ENCODE measurements around the gene KIAA0513. TPM values are rescaled to one million over a fixed set of nuclear protein-coding genes. Genes with fewer than 3 reads are reported as not detected.

The KIAA0513 gene
- total RNA-seq, 1 donor from 2014 or later = 0.62 TPM

DNA sequence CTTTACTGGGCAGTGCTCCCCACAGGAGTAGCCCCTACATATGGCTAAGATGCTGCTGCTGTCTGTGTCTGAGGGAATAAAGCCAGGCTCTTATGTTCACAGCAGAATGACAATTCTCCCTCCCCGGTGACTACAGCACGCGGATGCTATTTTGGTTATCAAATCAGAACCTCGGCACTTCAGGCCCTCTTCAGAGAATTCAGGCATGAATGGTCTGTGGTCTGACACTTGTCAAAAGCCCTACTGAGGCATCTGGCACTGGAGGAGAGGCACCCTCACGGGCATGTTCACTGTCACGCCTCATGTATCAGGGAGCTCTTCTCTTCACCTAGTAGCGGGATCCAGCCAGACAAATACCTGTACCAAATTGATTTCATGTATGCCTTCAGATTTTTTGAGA, 30.4 kb downstream of the KIAA0513 start:
- ChIA-PET CTCF (no interaction called here), POLR2A (no interaction called here)
- ATAC-seq (ENCODE audit: low read depth) = peak; percentile 35
- Mint-ChIP-seq H3K9me3 (no peaks in the 10 kb centered on the region), H3K36me3 (ENCODE audit: low read depth) (no peaks in the 10 kb centered on the region), H3K27ac (no peak overlapping the region), H3K27me3 (peaks cover 9% of the 10 kb centered on the region), H3K4me1 (peaks cover 42% of the 10 kb centered on the region), H3K4me3 (no peak overlapping the region)
- DNase-seq = no peak
- TF ChIP-seq, protein P1, sequence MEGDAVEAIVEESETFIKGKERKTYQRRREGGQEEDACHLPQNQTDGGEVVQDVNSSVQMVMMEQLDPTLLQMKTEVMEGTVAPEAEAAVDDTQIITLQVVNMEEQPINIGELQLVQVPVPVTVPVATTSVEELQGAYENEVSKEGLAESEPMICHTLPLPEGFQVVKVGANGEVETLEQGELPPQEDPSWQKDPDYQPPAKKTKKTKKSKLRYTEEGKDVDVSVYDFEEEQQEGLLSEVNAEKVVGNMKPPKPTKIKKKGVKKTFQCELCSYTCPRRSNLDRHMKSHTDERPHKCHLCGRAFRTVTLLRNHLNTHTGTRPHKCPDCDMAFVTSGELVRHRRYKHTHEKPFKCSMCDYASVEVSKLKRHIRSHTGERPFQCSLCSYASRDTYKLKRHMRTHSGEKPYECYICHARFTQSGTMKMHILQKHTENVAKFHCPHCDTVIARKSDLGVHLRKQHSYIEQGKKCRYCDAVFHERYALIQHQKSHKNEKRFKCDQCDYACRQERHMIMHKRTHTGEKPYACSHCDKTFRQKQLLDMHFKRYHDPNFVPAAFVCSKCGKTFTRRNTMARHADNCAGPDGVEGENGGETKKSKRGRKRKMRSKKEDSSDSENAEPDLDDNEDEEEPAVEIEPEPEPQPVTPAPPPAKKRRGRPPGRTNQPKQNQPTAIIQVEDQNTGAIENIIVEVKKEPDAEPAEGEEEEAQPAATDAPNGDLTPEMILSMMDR (IDR thresholded peaks at IDR 0.05) = no peak
- intact Hi-C loops (cut with micrococcal nuclease) = loop anchor here (2.0 kb wide), 1 partner anchor 25 kb away; no protein-coding TSS in a partner anchor

DNA sequence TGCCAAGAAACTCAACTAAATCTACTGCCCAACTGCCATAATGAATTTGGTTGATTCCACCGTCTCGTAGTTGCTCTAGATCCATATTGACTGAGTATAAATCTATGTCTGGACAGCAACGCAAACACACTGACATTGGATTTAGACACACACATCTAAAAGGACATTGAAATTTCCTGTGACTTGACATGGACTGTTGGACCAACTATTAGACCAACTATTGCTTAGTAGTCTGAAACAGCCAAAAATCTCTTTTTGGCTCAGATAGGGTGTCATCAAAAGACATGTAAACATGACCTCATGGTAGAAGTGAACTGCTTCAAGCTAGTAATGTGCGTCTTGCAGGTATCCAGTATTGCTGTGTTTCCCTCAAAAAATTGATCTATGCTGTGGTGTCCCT, 31.3 kb downstream of the KIAA0513 start:
- Mint-ChIP-seq H3K27ac (no peak overlapping the region), H3K9me3 (no peaks in the 10 kb centered on the region), H3K4me1 (peaks cover 42% of the 10 kb centered on the region), H3K27me3 (peaks cover 7% of the 10 kb centered on the region), H3K36me3 (ENCODE audit: low read depth) (no peaks in the 10 kb centered on the region), H3K4me3 (no peak overlapping the region)
- no peak for ATAC-seq (ENCODE audit: low read depth)
- intact Hi-C loops (cut with micrococcal nuclease) = no loop called here
- ChIA-PET CTCF (no interaction called here), POLR2A (no interaction called here)
- DNase-seq = no peak
- TF ChIP-seq, protein P1 (IDR thresholded peaks at IDR 0.05) = no peak

DNA sequence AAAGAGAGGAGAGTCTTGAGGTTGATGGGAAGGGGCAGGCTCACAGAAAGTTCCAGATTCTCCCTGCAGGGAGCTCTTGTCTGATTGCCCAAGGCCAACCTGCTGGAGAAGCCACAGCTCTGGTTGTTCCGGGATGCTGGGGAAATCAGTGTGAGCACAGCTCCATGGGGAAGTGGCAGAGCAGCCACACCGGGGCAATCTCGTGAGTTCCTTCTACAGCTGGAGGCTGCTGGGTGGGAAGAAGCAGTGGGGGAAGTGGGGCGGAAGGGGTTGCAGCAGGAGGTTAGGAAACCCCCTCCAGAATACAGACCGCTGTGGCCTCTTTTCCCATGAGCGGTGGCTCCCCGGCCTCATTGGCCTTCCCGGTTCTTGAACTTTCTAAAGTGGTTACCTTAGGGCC, 34.0 kb downstream of the KIAA0513 start:
- peaks cover 24% of the 10 kb centered on the region for H3K4me1 Mint-ChIP-seq
- H3K27ac Mint-ChIP-seq = no peak overlapping the region
- TF ChIP-seq, protein P1 (IDR thresholded peaks at IDR 0.05) = no peak
- peaks cover 12% of the 10 kb centered on the region for H3K27me3 Mint-ChIP-seq
- intact Hi-C loops (cut with micrococcal nuclease) = no loop called here
- H3K9me3 Mint-ChIP-seq = no peaks in the 10 kb centered on the region
- DNase-seq (no peak), ATAC-seq (ENCODE audit: low read depth) (peak; percentile 18)
- CTCF ChIA-PET = no interaction called here
- H3K36me3 Mint-ChIP-seq (ENCODE audit: low read depth) = no peaks in the 10 kb centered on the region
- POLR2A ChIA-PET = no interaction called here
- H3K4me3 Mint-ChIP-seq = no peak overlapping the region

DNA sequence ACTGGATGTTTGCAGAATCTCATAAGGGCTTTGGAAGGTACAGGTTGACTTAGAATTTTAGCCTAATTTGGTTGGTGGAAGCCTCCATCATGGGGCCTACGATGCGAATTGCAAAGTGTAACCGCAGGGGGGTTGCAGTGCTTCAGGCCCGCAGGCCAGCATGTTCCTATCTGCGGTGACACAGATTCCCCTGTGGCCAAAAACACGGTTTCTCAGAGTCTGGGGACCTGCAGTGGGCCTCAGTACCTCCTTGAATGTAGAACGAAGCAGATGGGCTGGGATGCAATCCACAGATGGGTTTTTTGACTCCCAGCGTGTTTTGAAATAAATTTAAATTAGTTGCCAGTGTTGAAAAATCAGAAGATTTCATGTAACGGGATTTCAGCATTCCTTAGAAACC, 34.7 kb downstream of the KIAA0513 start:
- CTCF ChIA-PET = no interaction called here

DNA sequence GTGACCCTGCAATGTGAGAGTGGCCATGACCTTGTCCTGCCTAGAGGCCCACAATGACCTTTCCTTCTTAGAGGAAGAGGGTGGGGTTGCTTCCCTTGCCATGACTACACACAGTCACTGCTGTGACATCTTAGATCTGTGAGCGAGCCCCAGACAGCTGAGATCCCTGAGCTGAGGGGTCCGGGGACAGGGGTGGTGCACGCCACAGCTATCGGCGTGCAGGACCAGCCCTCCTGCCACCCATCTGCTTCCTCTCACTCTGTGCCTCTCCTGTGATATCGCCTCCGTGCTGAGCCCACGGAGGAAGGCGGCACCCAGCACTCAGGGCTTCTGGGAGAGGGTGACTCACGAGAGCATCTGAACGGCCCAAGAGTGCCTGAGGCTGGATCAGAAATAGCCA, 35.2 kb downstream of the KIAA0513 start:
- no peaks in the 10 kb centered on the region for H3K36me3 Mint-ChIP-seq (ENCODE audit: low read depth)
- DNase-seq = no peak
- no peak for ATAC-seq (ENCODE audit: low read depth)
- CTCF ChIA-PET = no interaction called here
- POLR2A ChIA-PET = no interaction called here
- H3K27ac Mint-ChIP-seq = no peak overlapping the region
- H3K4me3 Mint-ChIP-seq = no peak overlapping the region
- H3K4me1 Mint-ChIP-seq = peaks cover 11% of the 10 kb centered on the region
- intact Hi-C loops (cut with micrococcal nuclease) = no loop called here
- no peaks in the 10 kb centered on the region for H3K9me3 Mint-ChIP-seq
- peaks cover 12% of the 10 kb centered on the region for H3K27me3 Mint-ChIP-seq
- TF ChIP-seq, protein P1 (IDR thresholded peaks at IDR 0.05) = no peak

More for the DNA sequence above, 34.7 kb downstream of the KIAA0513 start:
- peaks cover 12% of the 10 kb centered on the region for H3K27me3 Mint-ChIP-seq
- H3K4me3 Mint-ChIP-seq = no peak overlapping the region
- ATAC-seq (ENCODE audit: low read depth) (no peak), DNase-seq (no peak)
- no peaks in the 10 kb centered on the region for H3K9me3 Mint-ChIP-seq
- intact Hi-C loops (cut with micrococcal nuclease) = no loop called here
- POLR2A ChIA-PET = no interaction called here
- no peaks in the 10 kb centered on the region for H3K36me3 Mint-ChIP-seq (ENCODE audit: low read depth)
- TF ChIP-seq, protein P1 (IDR thresholded peaks at IDR 0.05) = no peak
- H3K27ac Mint-ChIP-seq = no peak overlapping the region
- H3K4me1 Mint-ChIP-seq = peaks cover 17% of the 10 kb centered on the region
